ENCODE results near the gene LETM1. TPM values are rescaled to one million over a fixed set of nuclear protein-coding genes. Genes with fewer than 3 reads are reported as not detected.
A peak's percentile ranks its signal among the peaks of the same experiment; 100 is the strongest.

LETM1 gene
- total and polyA plus RNA-seq, 2 of the 13 experiments (the other 11 are each of a cell fraction or from before 2014, with no cell fraction given) = 9.7 to 41.6 TPM

DNA sequence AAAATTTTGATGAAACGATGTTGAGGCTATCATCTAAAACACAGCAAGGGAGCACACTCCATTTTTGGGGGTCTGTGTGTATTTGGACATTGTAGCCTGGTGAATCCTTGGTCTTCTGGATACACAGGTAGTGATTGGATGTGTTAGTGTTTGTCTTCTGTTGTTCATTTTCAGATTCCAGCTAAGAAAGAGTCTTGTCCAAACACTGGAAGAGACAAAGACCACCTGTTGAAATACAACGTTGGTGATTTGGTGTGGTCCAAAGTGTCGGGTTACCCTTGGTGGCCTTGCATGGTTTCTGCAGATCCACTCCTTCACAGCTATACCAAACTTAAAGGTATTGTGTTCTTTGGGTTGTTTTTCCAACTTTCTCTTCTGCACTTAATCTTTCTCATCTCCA lies 48.1 kb upstream of the LETM1 start (continued):
- TF ChIP-seq, protein P1, sequence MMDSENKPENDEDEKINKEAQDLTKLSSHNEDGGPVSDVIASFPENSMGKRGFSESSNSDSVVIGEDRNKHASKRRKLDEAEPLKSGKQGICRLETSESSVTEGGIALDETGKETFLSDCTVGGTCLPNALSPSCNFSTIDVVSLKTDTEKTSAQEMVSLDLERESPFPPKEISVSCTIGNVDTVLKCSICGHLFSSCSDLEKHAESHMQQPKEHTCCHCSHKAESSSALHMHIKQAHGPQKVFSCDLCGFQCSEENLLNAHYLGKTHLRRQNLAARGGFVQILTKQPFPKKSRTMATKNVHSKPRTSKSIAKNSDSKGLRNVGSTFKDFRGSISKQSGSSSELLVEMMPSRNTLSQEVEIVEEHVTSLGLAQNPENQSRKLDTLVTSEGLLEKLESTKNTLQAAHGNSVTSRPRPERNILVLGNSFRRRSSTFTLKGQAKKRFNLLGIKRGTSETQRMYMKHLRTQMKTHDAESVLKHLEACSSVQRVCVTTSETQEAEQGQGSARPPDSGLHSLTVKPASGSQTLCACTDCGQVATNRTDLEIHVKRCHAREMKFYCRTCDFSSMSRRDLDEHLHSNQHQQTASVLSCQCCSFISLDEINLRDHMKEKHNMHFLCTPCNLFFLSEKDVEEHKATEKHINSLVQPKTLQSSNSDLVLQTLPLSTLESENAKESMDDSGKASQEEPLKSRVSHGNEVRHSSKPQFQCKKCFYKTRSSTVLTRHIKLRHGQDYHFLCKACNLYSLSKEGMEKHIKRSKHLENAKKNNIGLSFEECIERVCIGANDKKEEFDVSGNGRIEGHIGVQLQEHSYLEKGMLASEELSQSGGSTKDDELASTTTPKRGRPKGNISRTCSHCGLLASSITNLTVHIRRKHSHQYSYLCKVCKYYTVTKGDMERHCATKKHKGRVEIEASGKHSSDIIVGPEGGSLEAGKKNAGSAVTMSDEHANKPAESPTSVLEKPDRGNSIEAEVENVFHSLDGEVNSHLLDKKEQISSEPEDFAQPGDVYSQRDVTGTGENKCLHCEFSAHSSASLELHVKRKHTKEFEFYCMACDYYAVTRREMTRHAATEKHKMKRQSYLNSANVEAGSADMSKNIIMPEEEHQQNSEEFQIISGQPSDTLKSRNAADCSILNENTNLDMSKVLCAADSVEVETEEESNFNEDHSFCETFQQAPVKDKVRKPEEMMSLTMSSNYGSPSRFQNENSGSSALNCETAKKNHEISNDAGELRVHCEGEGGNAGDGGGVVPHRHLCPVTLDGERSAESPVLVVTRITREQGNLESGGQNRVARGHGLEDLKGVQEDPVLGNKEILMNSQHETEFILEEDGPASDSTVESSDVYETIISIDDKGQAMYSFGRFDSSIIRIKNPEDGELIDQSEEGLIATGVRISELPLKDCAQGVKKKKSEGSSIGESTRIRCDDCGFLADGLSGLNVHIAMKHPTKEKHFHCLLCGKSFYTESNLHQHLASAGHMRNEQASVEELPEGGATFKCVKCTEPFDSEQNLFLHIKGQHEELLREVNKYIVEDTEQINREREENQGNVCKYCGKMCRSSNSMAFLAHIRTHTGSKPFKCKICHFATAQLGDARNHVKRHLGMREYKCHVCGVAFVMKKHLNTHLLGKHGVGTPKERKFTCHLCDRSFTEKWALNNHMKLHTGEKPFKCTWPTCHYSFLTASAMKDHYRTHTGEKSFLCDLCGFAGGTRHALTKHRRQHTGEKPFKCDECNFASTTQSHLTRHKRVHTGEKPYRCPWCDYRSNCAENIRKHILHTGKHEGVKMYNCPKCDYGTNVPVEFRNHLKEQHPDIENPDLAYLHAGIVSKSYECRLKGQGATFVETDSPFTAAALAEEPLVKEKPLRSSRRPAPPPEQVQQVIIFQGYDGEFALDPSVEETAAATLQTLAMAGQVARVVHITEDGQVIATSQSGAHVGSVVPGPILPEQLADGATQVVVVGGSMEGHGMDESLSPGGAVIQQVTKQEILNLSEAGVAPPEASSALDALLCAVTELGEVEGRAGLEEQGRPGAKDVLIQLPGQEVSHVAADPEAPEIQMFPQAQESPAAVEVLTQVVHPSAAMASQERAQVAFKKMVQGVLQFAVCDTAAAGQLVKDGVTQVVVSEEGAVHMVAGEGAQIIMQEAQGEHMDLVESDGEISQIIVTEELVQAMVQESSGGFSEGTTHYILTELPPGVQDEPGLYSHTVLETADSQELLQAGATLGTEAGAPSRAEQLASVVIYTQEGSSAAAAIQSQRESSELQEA (CRISPR knock-in tag; IDR thresholded peaks at IDR 0.05; ENCODE audit: not compliant biosample characterization) = no peak
- TF ChIP-seq MAFG (CRISPR knock-in tag; IDR thresholded peaks at IDR 0.05) (no peak), FOXJ3 (CRISPR knock-in tag; IDR thresholded peaks at IDR 0.05; ENCODE audit: borderline replicate concordance) (0 out of 2 replicates have a peak, but pooled peaks have one; percentile 25), ZNF44 (CRISPR knock-in tag; IDR thresholded peaks at IDR 0.05) (no peak), SOX6 (IDR thresholded peaks at IDR 0.05) (no peak), SOX6 (CRISPR knock-in tag; IDR thresholded peaks at IDR 0.05) (peak; percentile 78), KLF16 (CRISPR knock-in tag; IDR thresholded peaks at IDR 0.05) (no peak), ZNF598 (CRISPR knock-in tag; IDR thresholded peaks at IDR 0.05; ENCODE audit: borderline replicate concordance) (no peak), ESRRA (CRISPR knock-in tag; IDR thresholded peaks at IDR 0.05; ENCODE audit: low read depth) (no peak), ZNF3 (CRISPR knock-in tag; IDR thresholded peaks at IDR 0.05) (no peak), PCBP1 (IDR thresholded peaks at IDR 0.05; ENCODE audit: borderline replicate concordance, low read depth, low read length) (no peak), SOX5 (CRISPR knock-in tag; IDR thresholded peaks at IDR 0.05; ENCODE audit: borderline replicate concordance) (peak; percentile 33; the same call in 1 of the 2 replicates), ATF1 (CRISPR knock-in tag; IDR thresholded peaks at IDR 0.05) (no peak), MYC (CRISPR knock-in tag; IDR thresholded peaks at IDR 0.05; ENCODE audit: borderline replicate concordance) (no peak)
- TF ChIP-seq, protein P2, sequence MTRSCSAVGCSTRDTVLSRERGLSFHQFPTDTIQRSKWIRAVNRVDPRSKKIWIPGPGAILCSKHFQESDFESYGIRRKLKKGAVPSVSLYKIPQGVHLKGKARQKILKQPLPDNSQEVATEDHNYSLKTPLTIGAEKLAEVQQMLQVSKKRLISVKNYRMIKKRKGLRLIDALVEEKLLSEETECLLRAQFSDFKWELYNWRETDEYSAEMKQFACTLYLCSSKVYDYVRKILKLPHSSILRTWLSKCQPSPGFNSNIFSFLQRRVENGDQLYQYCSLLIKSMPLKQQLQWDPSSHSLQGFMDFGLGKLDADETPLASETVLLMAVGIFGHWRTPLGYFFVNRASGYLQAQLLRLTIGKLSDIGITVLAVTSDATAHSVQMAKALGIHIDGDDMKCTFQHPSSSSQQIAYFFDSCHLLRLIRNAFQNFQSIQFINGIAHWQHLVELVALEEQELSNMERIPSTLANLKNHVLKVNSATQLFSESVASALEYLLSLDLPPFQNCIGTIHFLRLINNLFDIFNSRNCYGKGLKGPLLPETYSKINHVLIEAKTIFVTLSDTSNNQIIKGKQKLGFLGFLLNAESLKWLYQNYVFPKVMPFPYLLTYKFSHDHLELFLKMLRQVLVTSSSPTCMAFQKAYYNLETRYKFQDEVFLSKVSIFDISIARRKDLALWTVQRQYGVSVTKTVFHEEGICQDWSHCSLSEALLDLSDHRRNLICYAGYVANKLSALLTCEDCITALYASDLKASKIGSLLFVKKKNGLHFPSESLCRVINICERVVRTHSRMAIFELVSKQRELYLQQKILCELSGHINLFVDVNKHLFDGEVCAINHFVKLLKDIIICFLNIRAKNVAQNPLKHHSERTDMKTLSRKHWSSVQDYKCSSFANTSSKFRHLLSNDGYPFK (CRISPR knock-in tag; IDR thresholded peaks at IDR 0.05; ENCODE audit: borderline replicate concordance) = no peak
- TF ChIP-seq, protein P3, sequence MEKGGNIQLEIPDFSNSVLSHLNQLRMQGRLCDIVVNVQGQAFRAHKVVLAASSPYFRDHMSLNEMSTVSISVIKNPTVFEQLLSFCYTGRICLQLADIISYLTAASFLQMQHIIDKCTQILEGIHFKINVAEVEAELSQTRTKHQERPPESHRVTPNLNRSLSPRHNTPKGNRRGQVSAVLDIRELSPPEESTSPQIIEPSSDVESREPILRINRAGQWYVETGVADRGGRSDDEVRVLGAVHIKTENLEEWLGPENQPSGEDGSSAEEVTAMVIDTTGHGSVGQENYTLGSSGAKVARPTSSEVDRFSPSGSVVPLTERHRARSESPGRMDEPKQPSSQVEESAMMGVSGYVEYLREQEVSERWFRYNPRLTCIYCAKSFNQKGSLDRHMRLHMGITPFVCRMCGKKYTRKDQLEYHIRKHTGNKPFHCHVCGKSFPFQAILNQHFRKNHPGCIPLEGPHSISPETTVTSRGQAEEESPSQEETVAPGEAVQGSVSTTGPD (CRISPR knock-in tag; IDR thresholded peaks at IDR 0.05) = peak; percentile 70; the same call in 1 of the 2 replicates
- TF ChIP-seq, protein P4, sequence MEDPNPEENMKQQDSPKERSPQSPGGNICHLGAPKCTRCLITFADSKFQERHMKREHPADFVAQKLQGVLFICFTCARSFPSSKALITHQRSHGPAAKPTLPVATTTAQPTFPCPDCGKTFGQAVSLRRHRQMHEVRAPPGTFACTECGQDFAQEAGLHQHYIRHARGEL (CRISPR knock-in tag; IDR thresholded peaks at IDR 0.05) = no peak
